Stimulated activated CD8-positive, alpha-beta memory T cell treated with anti-CD3 and anti-CD28 coated beads, Interleukin-12 subunit alpha, Interleukin-12 subunit beta, amount 100 ng/mL, for 4 hours (primary cell): ENCODE data around the gene KCND2.
"Not testable (repeated sequence)": the region's sequence is repeated elsewhere in the genome, so short reads cannot be mapped to it uniquely, and the experiment has no call there.

ENCODE experiments used
- DNase-seq: peaks from one replicate; pipeline ENCODE4 v3.0.0-alpha.2; 2020; ENCODE audit warnings: low read depth

KCND2 gene

DNA sequence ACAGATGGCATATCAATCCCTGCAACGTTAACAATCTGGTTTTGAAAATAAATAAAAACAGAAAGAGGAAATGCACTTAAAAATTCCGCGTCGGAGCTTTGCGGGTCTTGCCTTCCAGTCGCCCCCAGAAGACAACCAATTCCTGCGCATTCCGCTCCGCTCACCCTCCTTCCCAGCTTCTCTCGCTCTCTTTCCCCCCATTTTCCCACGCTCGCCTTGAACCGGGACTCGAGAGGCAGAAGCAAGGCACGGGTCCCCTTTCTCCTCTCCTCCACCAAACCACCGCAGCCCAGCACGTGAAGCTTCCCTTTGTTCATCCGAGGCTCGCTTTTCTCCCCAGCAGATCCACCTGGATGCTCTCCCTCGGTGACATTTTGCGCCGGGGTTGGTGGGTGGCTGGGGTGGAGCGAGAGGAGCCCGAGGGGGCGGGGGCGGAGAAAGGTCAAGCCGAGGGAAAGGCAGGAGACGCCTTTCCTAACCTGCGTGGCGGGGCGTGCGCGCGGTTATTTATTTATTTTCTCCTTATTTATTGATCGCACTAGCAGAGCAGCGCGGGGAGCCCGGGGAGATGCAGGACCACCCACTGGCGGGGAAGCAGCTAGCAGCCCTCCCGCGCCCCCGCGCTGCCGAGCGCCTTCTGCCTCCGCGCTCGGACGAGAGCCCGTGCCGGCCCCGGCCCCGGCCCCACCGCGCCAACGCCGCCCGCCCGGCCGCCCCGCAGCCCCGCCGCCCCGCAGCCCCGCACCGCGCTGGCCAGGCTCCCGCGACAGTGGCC is at the start of gene KCND2:
Gene KCND2 (plus strand): TSS at position 475 of the 775 bp plus-strand sequence.
- no peak for DNase-seq

DNA sequence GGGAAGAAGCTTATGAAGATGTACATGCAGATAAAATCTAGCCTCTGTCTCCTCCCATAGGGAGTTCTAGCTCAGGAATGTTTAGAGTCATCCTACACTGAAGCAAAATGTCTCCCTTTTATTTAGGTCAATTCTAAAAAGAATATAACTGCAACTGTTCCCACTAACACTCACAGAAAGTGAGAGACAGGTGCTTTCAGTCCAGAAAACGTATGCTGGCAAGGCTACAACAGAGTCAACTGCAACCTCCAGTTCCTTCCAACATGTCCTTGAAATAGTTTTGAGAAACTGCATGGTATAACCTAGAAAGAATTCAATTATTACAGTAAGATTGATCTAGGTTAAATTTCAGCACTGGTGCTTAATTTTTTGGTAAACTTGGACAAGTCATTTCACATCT is 46.8 kb upstream of the KCND2 start:
- no peak for DNase-seq

DNA sequence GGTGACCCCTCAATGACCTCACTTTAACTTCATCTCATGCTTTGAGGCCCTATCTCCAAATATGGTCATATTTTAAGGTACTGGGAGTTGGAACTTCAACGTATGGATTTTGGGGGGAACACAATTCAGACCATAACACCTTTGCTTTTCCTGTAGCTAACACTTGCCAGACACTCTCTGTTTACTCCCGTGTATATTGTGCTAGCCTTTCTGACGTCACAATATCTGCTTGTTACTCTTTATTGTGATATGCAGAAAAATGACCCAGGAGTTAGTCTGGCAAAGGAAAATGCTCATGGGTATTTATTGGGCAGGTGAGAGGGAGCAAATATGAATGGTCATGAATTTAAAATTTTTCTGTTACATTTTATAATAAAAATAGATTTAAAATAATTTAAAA is 45.7 kb upstream of the KCND2 start:
- no peak for DNase-seq

DNA sequence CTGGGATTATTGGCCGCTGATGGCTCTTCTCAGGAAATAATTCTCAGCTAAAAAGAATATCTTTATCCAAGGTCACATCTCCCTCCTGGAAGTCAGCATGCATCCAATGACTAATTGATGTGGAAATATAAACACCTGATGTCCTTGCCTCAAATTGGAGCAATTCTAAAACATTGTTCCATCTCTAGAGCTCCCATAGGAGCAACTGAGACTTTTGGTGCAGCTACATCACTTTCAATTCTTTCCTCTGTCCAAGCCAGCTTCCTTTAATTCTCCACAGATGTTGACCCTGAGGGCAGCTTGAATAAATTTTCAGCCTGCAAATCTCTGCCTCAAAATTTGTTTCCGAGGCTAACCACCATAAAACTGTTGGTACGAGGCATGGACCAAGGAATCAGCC is 43.9 kb upstream of the KCND2 start:
- no peak for DNase-seq

GRCh38 chr7:120233338-120233737 is 39.6 kb upstream of the KCND2 start:
- DNase-seq = no peak

DNA sequence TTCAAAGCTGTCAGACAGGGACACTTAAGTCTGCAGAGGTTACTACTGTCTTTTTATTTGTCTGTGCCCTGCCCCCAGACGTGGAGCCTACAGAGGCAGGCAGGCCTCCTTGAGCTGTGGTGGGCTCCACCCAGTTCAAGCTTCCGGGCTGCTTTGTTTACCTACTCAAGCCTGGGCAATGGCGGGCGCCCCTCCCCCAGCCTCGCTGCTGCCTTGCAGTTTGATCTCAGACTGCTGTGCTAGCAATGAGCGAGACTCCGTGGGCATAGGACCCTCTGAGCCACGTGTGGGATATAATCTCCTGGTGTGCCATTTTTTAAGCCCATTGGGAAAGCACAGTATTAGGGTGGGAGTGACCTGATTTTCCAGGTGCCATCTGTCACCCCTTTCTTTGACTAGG is 32.6 kb upstream of the KCND2 start:
- not testable (repeated sequence) for DNase-seq

DNA sequence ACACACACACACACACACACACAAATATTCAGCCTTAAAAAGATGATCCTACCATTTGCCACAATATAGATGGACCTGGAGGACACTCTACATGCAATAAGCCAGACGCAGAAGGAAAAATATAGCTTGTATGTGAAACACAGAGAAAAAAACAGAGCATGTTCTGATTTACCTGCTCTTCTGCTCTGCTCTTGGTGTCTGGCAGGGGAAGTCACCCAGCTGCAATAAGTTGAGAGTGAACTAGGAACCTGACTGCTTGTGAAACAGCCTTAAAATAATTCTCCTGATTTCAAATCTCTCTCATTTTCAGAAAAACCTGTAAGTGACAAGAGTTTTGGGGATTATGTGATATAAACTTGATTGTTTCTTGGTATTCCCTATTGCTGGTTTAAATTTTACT is 31.0 kb upstream of the KCND2 start:
- DNase-seq = no peak

DNA sequence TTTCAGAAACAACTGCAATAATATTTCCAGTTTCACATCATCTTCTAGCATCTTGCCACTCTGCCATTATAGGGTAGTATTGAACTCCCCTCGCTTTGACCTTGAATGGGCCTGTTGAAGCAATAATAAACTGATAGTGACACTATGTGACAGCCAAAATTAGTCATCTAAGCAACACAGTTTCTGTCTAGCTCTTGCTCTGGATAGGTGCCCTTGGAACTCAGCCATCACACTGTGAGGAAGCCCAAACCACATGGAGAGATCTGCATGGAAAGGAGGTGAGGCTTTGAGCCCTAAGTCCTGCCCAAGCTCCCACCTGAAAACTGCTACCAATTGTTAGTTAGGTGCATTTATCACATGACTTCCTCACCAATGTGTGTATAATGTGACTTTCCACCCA is 18.1 kb upstream of the KCND2 start:
- no peak for DNase-seq

DNA sequence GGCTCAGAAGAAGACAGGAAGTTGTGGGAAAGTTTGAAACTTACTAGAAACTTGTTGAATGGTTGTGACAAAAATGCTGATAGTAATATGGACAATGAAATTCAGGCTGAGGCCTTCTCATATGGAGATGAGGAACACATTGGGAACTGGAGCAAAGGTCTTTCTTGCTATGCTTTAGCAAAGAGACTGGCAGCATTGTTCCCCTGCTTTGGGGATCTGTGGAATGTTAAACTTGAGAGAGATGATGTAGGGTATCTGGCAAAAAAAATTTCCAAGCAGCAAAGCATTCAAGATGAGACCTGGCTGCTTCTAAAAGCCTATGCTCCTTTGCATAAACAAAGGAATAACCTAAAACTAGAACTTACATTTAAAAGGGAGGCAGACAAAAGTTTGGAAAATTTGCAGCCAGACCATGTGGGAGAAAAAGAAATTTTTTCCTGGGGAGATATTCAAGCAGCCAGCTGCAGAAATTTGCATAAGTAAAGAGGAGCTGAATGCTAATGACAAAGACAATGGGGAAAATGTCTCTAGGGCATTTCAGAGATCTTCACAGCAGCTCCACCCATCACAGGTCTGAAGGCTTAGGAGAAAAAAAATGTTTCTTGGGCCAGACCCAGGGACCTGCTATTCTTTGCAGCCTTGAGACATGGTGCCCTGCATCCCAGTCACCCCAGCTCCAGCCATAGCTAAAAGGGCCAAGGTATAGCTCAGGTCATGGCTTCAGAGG is 16.5 kb upstream of the KCND2 start:
- DNase-seq = no peak

DNA sequence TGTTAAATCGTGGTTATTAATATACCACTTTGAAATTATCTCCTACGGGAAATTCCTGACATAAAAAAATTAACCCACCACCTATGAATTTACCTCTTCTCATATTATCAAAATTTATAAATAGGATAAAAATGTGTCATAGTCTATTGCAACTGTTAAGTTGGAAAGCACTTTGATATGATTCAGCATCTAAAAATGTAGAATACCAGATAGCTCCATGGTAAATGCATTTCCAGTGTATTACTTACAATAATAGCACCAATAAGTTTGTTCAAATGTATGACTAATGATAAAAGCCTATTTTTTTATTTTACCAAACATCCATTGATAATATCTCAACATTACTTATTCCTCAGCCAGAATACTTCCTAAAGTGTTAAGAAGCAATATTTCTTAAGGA is 13.6 kb upstream of the KCND2 start:
- no peak for DNase-seq

- DNase-seq = no peak
These were observed 12.9 kb upstream of the KCND2 start for GRCh38 chr7:120260111-120260510.

DNA sequence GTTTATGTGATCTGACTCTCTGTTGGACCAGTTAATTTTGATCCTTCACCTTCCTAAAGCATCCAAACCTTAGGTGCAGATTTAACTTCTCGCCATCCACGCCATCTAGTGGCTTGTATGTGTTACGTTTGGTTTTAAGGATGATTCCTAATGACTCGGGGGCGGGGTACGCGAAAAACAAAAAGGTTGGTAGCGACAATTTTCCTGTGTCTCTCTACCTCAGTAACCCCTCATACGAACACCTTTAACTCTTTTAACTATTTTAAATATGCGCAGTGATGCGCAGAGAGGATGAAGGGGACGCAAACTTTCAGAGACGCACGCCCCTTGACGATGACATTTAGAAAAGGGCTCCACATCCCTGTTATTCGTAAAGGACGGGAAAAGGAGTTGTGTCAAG is 714 bp upstream of the KCND2 start:
- DNase-seq = no peak

- no peak for DNase-seq
These were observed 551 bp downstream of the KCND2 start for GRCh38 chr7:120273476-120273975.

GRCh38 chr7:120274482-120274881 is 1.5 kb downstream of the KCND2 start:
- no peak for DNase-seq

DNA sequence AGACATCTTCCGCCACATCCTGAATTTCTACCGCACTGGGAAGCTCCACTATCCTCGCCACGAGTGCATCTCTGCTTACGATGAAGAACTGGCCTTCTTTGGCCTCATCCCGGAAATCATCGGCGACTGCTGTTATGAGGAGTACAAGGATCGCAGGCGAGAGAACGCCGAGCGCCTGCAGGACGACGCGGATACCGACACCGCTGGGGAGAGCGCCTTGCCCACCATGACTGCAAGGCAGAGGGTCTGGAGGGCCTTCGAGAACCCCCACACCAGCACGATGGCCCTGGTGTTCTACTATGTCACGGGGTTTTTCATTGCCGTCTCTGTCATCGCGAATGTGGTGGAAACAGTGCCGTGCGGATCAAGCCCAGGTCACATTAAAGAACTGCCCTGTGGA is 1.9 kb downstream of the KCND2 start:
- no peak for DNase-seq

DNA sequence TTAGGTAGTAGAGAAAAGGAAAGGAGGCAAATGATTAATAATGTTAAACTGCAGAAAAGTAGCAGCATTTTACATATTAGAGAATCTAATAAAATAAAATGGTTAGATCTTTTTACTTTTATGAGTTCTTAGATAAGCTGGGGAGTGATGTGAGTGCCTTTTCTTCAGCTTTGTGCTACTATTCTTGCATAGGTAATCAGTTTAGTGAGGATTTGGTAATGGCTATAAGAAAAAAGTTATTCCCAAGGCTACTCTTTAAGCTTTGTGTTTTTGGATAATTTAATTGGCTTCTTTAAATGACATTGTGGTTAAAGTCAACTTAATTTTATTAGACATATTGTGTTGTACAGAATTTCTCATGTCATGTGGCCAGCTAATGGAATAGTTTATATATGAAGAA is 3.7 kb downstream of the KCND2 start:
- no peak for DNase-seq

DNA sequence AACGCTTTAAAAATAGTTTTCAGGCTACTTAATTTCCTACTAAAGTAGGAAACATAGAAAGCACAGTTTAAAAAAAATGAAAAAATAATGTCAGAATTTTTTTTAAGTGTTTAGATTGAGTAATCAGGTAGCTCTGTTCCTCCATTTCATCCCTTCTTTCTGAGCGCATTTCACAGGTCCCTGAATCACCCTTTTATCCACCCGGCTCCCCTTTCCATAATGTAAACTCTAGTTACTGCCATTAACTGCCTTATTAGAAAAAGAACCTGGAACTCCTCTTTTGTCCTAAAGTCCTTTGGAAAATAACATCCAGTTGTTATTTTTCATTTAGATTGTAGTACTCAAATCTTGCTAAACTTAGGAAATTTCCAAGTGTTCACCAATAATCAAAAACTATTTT is 5.8 kb downstream of the KCND2 start:
- no peak for DNase-seq

DNA sequence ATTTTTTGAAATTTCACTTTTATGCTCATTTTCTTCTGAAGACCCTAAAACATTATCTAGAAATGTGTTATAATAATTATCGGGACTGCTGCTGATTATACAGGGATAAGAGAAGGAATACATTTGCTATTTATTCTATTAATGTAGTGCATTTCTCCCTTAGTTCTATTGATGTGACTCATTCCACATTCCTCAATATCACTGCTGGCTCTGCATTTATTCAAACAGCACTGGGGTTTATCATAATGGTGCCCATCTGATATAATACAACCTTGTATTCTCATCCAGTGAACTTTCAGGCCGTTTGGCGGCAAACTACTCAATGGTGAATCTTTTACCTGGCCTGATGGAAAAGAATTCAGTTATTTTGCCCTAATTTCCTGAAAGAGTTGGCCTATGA is 7.8 kb downstream of the KCND2 start:
- no peak for DNase-seq

- DNase-seq = no peak
These were observed 20.1 kb downstream of the KCND2 start for GRCh38 chr7:120293027-120293426.

DNA sequence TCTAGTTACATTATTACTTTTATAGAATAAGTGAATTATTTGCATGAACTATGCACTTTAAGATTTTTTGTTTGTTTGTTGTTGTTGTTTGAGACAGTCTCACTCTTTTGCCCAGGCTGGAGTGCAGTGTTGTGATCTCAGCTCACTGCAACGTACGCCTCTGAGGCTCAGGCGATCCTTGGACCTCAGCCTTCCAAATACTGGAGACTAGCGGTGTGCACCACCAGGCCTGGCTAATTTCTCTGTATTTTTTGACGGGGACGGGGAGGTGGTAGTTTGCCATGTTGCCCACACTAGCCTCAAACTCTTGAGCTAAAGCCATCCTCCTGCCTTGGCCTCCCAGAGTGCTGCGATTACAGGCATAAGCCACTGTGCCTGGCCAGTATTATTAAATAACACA is 29.2 kb downstream of the KCND2 start:
- DNase-seq = no peak

DNA sequence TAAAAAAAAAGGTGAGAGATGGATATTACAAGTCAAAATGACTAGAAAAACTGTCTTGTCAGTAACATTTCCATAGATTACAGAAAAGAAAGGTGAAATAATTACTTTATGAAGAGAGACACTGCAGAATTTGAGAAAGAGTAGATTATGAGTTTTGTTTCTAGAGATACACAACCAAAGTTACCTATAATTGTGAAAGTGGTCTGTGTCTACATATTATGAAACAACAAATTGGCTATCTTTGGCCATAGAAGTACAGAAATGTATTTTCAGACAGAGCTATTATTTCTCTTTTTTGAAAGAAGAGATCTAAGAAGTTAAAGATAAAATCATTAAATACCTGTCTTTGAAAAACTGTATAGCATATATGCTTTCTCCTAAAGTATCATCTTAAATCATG is 30.1 kb downstream of the KCND2 start:
- no peak for DNase-seq

- DNase-seq = no peak
These were observed 31.7 kb downstream of the KCND2 start for GRCh38 chr7:120304674-120305073.

GRCh38 chr7:120307991-120308545 is 35.1 kb downstream of the KCND2 start:
- no peak for DNase-seq
